ENCODE data around the gene TMEM200C.

The TMEM200C gene

DNA sequence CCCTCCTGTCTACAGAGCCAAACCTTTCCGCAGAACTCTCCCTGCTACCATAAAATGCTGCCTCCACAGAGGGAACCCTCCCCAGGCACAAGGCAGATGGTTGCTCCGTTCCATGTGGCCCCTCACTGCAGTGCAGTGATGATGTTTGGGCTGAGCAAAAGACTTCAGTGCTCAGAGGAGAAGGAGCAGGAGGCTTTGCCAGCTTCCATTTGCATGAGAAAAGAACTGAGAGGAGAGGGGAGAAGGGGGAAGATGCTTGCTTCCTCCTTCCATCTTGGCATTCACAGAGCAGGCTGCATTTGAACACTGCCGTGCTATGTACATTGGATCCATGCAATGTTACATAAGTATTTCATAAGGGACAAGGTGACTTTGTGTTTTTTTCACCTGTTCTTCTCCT, 46.6 kb upstream of the TMEM200C start:
- H3K27ac ChIP-seq (replicated peaks) = no peak overlapping the region
- no peak overlapping the region for H3K4me3 ChIP-seq (replicated peaks; ENCODE audit: insufficient read depth, low read length)
- H3K27me3 ChIP-seq (ENCODE audit: insufficient read depth, poor library complexity, severe bottlenecking) = no peaks in the 10 kb centered on the region
- DNase-seq (ENCODE audit: low read depth in 1 of 2, low spot score in 1 of 2) = no peak
- TF ChIP-seq, protein P1, sequence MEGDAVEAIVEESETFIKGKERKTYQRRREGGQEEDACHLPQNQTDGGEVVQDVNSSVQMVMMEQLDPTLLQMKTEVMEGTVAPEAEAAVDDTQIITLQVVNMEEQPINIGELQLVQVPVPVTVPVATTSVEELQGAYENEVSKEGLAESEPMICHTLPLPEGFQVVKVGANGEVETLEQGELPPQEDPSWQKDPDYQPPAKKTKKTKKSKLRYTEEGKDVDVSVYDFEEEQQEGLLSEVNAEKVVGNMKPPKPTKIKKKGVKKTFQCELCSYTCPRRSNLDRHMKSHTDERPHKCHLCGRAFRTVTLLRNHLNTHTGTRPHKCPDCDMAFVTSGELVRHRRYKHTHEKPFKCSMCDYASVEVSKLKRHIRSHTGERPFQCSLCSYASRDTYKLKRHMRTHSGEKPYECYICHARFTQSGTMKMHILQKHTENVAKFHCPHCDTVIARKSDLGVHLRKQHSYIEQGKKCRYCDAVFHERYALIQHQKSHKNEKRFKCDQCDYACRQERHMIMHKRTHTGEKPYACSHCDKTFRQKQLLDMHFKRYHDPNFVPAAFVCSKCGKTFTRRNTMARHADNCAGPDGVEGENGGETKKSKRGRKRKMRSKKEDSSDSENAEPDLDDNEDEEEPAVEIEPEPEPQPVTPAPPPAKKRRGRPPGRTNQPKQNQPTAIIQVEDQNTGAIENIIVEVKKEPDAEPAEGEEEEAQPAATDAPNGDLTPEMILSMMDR (IDR thresholded peaks at IDR 0.05; ENCODE audit: insufficient read depth, low read length) = no peak
- TF ChIP-seq, protein P2, sequence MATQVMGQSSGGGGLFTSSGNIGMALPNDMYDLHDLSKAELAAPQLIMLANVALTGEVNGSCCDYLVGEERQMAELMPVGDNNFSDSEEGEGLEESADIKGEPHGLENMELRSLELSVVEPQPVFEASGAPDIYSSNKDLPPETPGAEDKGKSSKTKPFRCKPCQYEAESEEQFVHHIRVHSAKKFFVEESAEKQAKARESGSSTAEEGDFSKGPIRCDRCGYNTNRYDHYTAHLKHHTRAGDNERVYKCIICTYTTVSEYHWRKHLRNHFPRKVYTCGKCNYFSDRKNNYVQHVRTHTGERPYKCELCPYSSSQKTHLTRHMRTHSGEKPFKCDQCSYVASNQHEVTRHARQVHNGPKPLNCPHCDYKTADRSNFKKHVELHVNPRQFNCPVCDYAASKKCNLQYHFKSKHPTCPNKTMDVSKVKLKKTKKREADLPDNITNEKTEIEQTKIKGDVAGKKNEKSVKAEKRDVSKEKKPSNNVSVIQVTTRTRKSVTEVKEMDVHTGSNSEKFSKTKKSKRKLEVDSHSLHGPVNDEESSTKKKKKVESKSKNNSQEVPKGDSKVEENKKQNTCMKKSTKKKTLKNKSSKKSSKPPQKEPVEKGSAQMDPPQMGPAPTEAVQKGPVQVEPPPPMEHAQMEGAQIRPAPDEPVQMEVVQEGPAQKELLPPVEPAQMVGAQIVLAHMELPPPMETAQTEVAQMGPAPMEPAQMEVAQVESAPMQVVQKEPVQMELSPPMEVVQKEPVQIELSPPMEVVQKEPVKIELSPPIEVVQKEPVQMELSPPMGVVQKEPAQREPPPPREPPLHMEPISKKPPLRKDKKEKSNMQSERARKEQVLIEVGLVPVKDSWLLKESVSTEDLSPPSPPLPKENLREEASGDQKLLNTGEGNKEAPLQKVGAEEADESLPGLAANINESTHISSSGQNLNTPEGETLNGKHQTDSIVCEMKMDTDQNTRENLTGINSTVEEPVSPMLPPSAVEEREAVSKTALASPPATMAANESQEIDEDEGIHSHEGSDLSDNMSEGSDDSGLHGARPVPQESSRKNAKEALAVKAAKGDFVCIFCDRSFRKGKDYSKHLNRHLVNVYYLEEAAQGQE (IDR thresholded peaks at IDR 0.05; ENCODE audit: insufficient replicate concordance, low read depth) = no peak
- TF ChIP-seq SPI1 (IDR thresholded peaks at IDR 0.05; ENCODE audit: borderline replicate concordance, low read depth) = no peak
- no peak for TF ChIP-seq POLR2AphosphoS5 (IDR thresholded peaks at IDR 0.05; ENCODE audit: low read depth)
- TF ChIP-seq GABPA (IDR thresholded peaks at IDR 0.05; ENCODE audit: low read depth) = no peak

DNA sequence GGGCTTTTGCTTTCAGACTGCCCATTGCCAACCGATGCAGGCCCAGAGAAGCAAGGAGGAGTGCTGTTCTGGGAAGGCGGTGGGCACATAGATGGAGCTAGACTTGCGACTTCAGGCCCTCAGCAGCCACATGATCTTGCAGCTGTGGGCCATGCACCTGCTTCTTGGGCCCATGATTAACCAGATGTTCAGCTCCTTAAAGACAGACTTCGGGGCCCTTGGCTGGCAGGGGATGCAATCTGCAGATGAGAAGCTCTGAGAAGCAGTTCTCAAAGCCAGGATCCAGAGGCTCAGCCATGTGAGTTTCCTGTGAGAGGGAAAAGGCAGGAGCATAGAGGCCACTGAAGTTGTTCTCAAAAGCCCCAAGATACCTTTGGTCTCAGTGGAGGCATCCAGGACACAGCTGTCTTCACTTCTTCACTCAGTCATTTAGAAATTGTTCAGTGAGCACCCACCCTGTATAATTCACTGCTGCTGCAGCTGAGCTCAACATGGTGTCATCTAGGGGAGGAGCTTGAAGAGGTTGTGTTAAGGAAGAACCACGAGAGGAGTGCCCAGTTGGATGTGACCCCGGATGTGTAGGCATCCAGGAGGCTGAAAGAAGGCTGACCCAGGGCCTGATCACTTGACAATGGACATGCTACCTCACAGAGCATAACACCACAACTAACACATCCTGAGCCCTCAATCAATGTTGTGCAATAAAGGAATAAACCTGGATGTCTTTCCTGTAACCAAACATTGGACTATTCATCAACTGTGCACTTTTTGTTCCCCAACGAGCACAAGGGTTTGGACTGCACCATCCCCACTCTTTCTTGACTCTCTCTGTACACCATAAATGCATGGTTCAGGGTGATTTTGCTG, 44.7 kb upstream of the TMEM200C start:
- no peak for TF ChIP-seq SPI1 (IDR thresholded peaks at IDR 0.05; ENCODE audit: borderline replicate concordance, low read depth)
- TF ChIP-seq POLR2AphosphoS5 (IDR thresholded peaks at IDR 0.05; ENCODE audit: low read depth) = no peak
- no peak for TF ChIP-seq GABPA (IDR thresholded peaks at IDR 0.05; ENCODE audit: low read depth)
- Histone ChIP-seq H3K27ac (replicated peaks) (no peak overlapping the region), H3K27me3 (ENCODE audit: insufficient read depth, poor library complexity, severe bottlenecking) (no peaks in the 10 kb centered on the region), H3K4me3 (replicated peaks; ENCODE audit: insufficient read depth, low read length) (no peak overlapping the region)
- DNase-seq (ENCODE audit: low read depth in 1 of 2, low spot score in 1 of 2) = no peak

DNA sequence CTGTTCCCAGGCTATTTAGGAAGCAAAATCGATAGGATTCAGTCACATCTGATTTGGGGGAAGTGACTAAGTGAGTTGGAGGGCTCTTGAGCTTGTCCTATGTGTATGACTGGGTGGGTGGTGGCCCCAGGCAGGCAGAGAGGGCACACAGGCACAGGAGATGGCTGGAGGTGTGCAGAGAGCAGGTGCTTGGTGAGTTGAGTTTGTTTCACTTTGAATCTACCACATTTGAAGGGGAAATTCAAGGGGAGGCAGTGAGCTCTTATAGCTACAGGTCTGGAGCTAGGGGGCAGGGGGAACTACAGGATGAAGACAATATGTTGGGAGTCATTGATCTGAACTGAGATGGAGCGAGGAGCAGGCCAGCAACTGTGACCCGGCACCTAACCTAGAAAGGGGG, 42.5 kb upstream of the TMEM200C start:
- H3K27me3 ChIP-seq (ENCODE audit: insufficient read depth, poor library complexity, severe bottlenecking) = no peaks in the 10 kb centered on the region
- DNase-seq (ENCODE audit: low read depth in 1 of 2, low spot score in 1 of 2) = no peak
- H3K4me3 ChIP-seq (replicated peaks; ENCODE audit: insufficient read depth, low read length) = no peak overlapping the region
- no peak overlapping the region for H3K27ac ChIP-seq (replicated peaks)
- TF ChIP-seq, protein P1 (IDR thresholded peaks at IDR 0.05; ENCODE audit: insufficient read depth, low read length) = no peak
- TF ChIP-seq POLR2AphosphoS5 (IDR thresholded peaks at IDR 0.05; ENCODE audit: low read depth) (no peak), SPI1 (IDR thresholded peaks at IDR 0.05; ENCODE audit: borderline replicate concordance, low read depth) (no peak), GABPA (IDR thresholded peaks at IDR 0.05; ENCODE audit: low read depth) (no peak)
- TF ChIP-seq, protein P2 (IDR thresholded peaks at IDR 0.05; ENCODE audit: insufficient replicate concordance, low read depth) = no peak

DNA sequence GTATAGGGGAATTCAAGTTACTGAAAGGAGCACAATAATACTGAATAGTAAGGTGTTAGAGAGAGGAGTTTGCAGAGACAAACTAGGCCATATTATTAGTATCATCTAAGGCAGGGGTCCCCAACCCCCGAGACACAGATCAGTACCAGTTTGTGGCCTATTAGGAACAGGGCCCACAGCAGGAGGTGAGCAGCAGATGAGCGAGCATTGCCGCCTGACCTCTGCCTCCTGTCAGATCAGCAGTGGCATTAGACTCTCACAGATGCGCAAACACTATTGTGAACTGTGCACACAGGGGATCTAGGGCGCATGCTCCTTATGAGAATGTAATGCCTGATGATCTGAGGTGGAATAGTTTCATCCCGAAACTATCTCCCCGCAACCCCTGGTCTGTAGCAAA, 41.8 kb upstream of the TMEM200C start:
- Histone ChIP-seq H3K4me3 (replicated peaks; ENCODE audit: insufficient read depth, low read length) (no peak overlapping the region), H3K27me3 (ENCODE audit: insufficient read depth, poor library complexity, severe bottlenecking) (no peaks in the 10 kb centered on the region), H3K27ac (replicated peaks) (no peak overlapping the region)
- no peak for DNase-seq (ENCODE audit: low read depth in 1 of 2, low spot score in 1 of 2)
- no peak for TF ChIP-seq GABPA (IDR thresholded peaks at IDR 0.05; ENCODE audit: low read depth)
- TF ChIP-seq, protein P2 (IDR thresholded peaks at IDR 0.05; ENCODE audit: insufficient replicate concordance, low read depth) = no peak
- TF ChIP-seq, protein P1 (IDR thresholded peaks at IDR 0.05; ENCODE audit: insufficient read depth, low read length) = no peak

All from HL-60 (cell line).